ENCODE measurements around the gene SH3BGR.
A peak's percentile ranks its signal among the peaks of the same experiment; 100 is the strongest.

SH3BGR gene

DNA sequence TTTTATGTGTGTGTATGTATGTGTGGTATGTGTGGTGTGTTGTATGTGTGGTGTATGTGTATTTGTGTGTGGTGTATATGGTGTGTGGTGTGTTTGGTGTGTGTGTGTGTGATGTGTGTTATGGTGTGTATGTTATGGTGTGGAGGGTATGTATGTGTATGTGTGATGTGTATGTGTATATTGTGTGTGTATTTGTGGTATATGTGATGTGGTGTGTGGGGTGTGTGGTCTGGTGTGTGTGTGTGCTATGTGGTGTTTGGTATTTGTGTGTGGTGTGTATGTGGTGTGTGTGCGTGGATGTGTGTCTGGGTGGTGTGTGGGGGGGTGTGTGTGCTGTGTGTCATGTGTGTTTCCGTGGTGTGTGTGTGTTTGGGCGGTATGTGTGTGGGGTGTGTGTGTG is 59.3 kb downstream of the SH3BGR start:
- DNase-seq (ENCODE audit: extremely low read depth in 1 of 2, low read depth in 1 of 2): no peak

DNA sequence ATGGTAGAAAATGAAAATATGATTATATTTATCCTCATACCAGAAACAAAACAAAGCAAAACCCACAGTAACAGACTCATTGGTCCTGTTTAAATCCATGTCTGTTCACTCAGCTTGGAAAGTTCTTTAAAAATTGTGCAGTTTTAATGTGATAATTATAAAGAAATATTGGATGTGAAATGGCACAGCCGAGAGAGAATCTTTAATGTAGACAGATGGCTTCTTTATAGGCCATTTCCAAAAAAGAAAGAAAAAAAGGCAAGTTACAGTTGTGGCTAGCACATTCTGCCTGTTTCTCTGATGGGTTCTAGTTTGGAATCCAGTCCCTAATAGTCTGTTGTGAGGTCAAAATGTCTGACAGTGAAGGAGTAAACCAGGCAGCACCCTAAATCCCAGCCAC is 62.0 kb downstream of the SH3BGR start:
- no peak for DNase-seq (ENCODE audit: extremely low read depth in 1 of 2, low read depth in 1 of 2)

DNA sequence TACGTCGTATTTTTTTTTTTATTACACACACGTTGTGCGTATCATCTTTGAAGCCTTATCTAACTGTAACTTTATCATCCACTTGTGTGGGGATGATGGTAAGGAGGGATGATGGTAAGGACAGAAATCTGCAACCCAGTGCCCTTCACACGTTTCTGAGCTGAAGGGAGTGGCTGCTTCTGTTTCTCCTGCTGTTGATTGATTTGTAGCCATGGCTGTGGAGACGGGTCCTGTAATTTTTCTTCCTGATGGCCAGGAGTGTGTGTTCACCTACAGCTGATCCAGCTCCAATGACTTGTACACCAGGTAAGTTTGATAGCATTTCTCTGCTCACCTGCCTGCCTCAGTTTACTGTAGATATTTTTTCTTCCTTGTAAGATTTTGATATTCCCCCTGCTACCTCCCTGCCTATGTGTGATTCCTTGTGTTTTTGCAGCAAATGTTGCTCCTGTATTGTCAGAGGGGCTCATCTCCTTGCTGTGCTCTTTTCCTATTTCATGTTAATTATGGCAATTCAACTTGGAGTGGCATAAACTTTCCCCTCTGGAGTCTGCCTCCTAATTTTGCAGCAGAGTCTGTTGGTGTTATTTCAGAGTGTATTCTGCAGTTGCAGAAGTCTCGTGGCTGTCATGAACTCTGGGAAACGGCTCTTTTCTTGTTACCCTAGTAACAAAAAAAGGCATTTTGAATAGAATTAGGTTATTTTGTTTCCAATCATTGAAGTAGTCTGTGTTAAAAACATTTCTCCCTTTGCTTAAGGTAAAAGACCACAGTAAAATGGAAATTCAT is 64.1 kb downstream of the SH3BGR start:
- DNase-seq (ENCODE audit: extremely low read depth in 1 of 2, low read depth in 1 of 2): no peak

DNA sequence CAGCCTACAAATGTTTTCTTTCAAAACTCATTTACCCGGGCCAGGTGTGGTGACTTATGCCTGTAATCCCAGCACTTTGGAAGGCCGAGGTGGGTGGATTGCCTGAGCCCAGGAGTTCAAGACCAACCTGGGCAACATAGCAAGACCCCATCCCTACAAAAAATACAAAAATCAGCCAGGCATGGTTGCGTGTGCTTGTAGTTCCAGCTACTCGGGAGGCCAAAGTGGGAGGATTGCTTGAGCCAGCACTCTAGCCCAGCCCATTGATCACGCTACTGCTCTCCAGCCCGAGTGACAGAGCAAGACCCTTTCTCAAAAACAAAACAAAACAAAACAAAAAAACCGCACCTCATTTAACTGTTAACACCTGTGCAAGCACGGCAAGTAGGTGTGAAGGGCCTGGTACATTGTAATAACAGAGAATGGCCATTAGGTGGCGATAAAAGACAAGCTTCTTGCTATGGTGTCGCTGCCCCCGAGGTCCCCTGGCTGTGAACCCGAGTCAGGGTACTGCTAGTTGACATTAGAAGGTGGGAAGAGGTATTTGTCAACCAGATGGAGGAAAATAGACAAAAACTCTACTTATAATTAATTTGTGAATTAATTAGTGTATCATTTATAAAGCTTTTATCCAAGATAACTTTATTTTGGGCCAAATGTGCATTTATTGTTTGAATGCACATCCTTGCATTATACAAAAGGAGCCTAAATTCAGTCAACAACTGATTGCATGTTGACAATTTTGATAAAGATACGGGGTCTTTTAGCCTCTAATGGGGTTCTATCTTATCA is 66.5 kb downstream of the SH3BGR start:
- DNase-seq (ENCODE audit: extremely low read depth in 1 of 2, low read depth in 1 of 2): peak in 1 of 2 donors; percentile 12

DNA sequence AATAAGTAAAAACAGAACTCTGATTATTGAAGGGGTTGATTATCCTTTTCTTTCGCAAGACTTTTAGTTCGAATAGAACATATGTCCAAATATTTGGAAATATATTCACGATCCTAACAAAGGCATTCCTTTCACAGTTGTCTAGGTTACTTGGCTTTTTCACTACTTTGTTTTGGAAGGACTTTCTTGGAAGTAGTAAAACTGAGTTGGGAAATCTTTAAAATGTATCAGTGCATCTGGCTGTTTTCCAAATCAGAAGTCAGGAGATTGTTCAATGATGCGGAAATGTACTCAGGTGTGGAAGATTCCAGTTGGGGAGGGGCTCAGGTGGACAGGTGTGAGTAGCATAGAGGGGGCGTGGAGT is 67.1 kb downstream of the SH3BGR start:
- DNase-seq (ENCODE audit: extremely low read depth in 1 of 2, low read depth in 1 of 2): no peak

DNA sequence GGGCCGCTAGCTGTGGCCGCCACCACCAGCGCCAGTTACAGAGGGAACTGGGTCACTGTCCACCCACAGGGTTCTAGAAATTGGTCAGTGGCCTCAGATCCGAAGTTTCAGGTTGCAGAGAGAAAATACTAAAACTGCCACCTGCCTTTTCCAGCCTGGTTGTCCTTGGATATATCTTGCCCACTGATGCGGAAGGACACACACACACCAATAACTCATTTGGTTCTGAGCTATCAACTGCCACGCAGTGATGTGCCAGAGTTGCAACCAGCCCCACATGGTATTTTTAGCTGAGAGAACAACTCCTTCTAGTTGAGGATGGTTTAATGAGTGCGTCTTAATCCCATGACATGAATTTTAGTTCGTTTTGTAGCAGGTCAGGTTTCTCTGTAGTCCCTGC is 68.1 kb downstream of the SH3BGR start:
- no peak for DNase-seq (ENCODE audit: extremely low read depth in 1 of 2, low read depth in 1 of 2)

DNA sequence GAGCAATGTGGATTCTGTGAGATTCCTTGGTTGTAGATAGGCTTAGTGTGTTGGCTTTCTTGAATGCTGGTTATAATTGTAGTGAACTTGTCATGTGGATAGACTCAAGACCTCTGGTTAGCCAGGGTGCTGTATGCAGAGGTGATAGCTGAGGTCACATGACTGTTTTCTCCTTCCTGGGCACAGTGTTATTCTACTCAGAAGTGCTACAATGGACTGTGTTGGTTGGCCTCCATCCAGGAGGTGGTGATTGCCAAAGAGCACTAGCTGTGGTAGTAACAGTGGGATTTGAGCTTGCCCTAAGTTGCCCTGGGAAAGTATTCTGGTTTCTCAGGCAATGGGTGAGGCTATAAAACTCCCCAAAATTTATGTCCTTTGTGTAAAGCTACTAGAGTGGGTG is 71.6 kb downstream of the SH3BGR start:
- no peak for DNase-seq (ENCODE audit: extremely low read depth in 1 of 2, low read depth in 1 of 2)

- DNase-seq (ENCODE audit: extremely low read depth in 1 of 2, low read depth in 1 of 2): no peak
These were observed 72.1 kb downstream of the SH3BGR start for GRCh38 chr21:39523915-39524314.

- no peak for DNase-seq (ENCODE audit: extremely low read depth in 1 of 2, low read depth in 1 of 2)
These were observed 73.4 kb downstream of the SH3BGR start for GRCh38 chr21:39525129-39525528.

- no peak for DNase-seq (ENCODE audit: extremely low read depth in 1 of 2, low read depth in 1 of 2)
These were observed 73.8 kb downstream of the SH3BGR start for GRCh38 chr21:39525601-39526000.

GRCh38 chr21:39527067-39527595 is 75.4 kb downstream of the SH3BGR start:
- DNase-seq (ENCODE audit: extremely low read depth in 1 of 2, low read depth in 1 of 2): no peak

DNA sequence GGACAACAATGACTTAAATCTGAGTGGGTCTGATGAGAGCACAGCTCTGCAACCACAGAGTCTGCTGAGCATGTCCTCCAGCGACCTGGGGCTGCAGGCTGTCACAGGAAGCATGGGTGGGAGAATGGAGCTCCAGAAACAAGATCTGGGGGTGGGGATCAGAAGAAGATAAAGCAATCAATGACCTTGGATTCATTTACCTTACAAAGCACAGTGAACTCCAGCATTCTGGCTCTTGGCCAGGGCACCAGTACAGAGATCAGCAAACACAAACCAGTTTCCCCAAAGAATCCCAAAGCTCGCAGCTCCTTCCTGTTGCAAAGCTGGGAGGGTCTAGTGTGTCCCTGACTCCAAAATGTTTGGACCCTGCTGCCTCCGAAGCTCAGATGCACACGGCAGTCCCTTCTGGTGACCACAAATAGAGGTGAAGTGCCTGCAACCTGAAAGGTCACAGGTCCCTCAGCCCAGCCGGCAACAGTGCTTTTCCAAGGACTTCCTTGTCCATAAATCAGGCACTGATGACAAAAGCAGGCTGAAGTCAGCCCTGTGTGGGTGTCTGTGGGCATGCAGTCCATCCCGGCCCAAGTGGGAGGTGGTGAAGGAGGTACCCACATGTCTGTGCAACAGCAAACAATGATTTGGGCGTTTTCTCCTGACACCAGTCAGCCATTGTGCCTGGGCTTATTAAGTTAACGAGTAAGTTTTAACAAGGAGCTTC is 76.1 kb downstream of the SH3BGR start:
- no peak for DNase-seq (ENCODE audit: extremely low read depth in 1 of 2, low read depth in 1 of 2)

DNA sequence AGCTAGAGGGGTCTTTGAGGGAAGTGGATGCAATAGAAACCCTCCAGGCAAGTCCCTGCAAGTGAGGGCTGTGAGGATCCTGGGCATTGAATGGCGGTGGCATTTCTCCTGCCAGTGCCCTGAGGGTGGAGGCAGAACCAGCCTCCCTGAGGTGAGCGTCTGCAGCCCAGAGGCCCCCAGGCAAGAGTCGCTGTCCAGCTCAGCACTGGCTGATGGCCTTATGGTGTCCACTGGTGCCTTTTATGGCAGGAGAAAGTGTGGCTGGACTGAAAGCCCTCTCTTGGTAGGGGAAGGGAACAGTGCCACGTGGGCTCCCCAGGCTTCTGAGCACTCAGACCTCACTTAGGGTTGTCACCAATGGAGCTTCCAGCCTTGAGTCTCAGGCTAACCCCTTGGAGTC is 77.3 kb downstream of the SH3BGR start:
- no peak for DNase-seq (ENCODE audit: extremely low read depth in 1 of 2, low read depth in 1 of 2)

DNA sequence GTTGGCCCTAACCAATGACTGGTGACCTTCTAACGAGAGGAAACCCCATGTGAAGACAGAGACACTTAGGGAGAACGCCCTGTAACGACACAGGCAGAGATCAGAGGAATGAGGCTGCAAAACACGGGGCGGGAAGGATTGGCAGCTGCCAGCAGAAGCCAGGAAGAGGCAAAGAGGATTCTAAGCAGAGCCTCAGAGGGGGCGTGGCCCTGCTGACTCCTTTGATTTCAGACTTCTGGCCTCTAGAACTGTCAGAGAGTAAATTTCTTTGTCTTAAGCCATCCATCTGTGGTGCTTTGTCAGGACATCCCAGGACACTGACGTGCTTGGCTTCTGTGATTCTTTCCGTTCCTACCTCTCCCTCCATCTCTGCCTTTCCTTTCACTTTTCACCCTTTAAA is 79.3 kb downstream of the SH3BGR start:
- no peak for DNase-seq (ENCODE audit: extremely low read depth in 1 of 2, low read depth in 1 of 2)

GRCh38 chr21:39531840-39532239 is 80.1 kb downstream of the SH3BGR start:
- no peak for DNase-seq (ENCODE audit: extremely low read depth in 1 of 2, low read depth in 1 of 2)

- no peak for DNase-seq (ENCODE audit: extremely low read depth in 1 of 2, low read depth in 1 of 2)
These were observed 82.0 kb downstream of the SH3BGR start for GRCh38 chr21:39533545-39534380.

GRCh38 chr21:39535646-39536437 is 84.1 kb downstream of the SH3BGR start:
- no peak for DNase-seq (ENCODE audit: extremely low read depth in 1 of 2, low read depth in 1 of 2)

GRCh38 chr21:39536835-39537234 is 85.1 kb downstream of the SH3BGR start:
- no peak for DNase-seq (ENCODE audit: extremely low read depth in 1 of 2, low read depth in 1 of 2)

DNA sequence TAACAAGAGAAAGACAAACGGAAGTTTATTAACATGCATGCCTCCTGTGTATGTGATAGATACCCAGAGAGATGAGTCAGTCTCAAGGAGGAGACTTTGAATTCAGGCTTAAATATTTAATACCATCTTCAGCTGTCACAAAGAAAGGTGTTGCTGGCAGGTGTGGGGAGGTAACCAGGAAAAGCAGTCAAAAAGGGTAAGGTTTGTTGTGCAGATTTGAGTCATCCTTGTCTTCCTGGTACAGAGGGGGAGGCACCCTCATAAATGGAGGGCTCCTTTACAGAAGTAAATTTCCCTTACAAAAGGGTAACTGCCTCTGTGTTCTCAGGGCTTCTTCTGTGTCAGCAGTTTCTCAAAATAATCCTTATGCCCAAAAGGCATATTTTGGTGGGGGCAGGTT is 85.8 kb downstream of the SH3BGR start:
- DNase-seq (ENCODE audit: extremely low read depth in 1 of 2, low read depth in 1 of 2): no peak
